DOHH2 (cell line): ENCODE data around the gene KANTR.

Experiments used
- EZH2phosphoT487 ChIP-seq: fragments of 200-600 bp; sonication (generic); IDR thresholded peaks from 2 replicates; pipeline ENCODE4 v1.6.1; 2017; ENCODE audit warnings: borderline replicate concordance, mild to moderate bottlenecking, antibody characterized with exemption, low read length, moderate library complexity, mixed read lengths
- TF ChIP-seq, protein P1 (sequence below): fragments of 200-600 bp; sonication (generic); IDR thresholded peaks from one replicate; pipeline ENCODE4 v1.5.1; 2014; ENCODE audit warnings: antibody characterized with exemption, mild to moderate bottlenecking, low read depth, low read length; ENCODE audit not compliant: poor library complexity, severe bottlenecking

DNA sequence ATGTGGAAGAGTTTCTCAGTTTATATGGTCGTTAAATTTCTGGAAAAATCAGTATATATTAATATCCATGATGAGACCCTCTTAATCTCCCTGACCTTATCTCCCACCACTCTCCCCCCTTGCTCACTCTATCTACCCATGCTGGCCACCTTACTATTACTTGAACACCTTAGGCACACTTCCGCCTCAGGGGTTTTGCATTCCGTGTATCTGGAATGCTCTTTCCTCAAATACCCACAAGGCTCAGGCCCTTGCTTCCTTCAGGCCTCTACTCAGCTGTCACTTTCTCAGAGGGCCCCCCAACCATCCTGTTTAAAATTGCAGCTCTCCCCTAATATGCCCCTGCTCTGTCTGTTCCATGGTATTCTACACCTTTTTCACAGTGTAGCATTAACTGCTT is 1.9 kb downstream of the KANTR start:
- TF ChIP-seq, protein P1, sequence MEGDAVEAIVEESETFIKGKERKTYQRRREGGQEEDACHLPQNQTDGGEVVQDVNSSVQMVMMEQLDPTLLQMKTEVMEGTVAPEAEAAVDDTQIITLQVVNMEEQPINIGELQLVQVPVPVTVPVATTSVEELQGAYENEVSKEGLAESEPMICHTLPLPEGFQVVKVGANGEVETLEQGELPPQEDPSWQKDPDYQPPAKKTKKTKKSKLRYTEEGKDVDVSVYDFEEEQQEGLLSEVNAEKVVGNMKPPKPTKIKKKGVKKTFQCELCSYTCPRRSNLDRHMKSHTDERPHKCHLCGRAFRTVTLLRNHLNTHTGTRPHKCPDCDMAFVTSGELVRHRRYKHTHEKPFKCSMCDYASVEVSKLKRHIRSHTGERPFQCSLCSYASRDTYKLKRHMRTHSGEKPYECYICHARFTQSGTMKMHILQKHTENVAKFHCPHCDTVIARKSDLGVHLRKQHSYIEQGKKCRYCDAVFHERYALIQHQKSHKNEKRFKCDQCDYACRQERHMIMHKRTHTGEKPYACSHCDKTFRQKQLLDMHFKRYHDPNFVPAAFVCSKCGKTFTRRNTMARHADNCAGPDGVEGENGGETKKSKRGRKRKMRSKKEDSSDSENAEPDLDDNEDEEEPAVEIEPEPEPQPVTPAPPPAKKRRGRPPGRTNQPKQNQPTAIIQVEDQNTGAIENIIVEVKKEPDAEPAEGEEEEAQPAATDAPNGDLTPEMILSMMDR: no peak
- TF ChIP-seq EZH2phosphoT487: no peak
